Amniotic epithelial cell (primary cell): Measurements from ENCODE around the gene ISG20.
A peak's percentile ranks its signal among the peaks of the same experiment; 100 is the strongest.
"Not testable (repeated sequence)": the region's sequence is repeated elsewhere in the genome, so short reads cannot be mapped to it uniquely, and the experiment has no call there.

Experiments
- DNase-seq: peaks from one replicate; pipeline ENCODE4 v3.0.0-alpha.2; 2010; ENCODE audit warnings: low read depth

The ISG20 gene

DNA sequence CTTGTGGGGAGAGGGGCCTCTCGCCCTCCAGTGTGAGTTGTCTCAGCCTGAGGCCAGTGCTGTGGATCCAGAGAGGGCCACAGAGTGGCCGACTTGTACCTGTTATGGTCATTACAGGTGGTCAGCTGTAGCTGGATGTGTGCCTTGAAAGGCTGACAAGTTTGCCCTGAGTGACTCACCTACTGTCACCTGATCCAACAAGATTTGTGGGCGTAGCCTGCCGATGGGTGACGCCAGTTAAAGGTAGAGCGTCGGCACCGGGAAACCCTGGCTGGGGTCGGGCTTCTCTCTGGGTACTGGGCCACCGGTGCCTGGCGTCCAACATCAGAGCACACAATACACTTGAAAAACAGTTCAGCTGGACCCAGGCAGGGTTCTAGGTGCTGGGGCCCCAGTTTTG lies 2.8 kb upstream of the ISG20 start:
- no peak for DNase-seq

DNA sequence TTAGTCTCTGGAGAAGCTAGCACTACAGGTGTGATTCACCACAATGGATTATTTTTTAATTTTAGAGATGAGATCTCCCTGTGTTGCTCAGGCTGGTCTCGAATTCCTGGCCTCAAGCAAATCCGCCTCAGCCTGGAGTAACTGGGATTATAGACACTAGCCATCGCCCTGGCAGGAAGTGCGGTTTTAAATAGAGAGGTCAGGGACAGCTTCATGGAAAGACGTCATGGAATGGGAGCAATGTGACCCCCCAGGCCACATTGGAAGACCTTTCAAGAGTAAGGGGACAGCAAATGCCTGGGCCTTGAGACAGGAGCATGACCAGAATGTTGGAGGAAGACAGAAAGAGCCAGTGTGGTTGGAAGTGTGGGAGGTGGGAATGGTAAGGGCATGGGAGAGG lies 2.2 kb upstream of the ISG20 start:
- no peak for DNase-seq

DNA sequence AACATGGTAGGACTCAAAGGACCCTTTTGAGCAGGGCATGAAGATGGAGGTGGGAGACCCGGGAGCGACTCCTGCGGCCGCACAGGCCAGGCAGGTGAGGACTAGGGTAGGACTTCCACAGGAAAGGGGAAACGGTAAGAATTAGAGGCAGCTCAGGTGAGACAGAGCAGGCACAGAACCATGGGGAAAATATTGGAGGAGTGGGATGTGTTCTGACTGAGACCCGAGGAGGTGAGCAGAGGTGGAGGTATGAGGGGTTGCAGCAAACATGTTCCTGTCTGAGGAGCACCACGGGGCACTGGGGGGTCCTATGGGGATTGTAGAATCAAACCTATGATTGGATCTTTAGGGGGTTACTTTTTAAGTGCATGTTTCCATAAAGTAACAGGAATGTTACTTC lies 1.4 kb upstream of the ISG20 start:
- no peak for DNase-seq

DNA sequence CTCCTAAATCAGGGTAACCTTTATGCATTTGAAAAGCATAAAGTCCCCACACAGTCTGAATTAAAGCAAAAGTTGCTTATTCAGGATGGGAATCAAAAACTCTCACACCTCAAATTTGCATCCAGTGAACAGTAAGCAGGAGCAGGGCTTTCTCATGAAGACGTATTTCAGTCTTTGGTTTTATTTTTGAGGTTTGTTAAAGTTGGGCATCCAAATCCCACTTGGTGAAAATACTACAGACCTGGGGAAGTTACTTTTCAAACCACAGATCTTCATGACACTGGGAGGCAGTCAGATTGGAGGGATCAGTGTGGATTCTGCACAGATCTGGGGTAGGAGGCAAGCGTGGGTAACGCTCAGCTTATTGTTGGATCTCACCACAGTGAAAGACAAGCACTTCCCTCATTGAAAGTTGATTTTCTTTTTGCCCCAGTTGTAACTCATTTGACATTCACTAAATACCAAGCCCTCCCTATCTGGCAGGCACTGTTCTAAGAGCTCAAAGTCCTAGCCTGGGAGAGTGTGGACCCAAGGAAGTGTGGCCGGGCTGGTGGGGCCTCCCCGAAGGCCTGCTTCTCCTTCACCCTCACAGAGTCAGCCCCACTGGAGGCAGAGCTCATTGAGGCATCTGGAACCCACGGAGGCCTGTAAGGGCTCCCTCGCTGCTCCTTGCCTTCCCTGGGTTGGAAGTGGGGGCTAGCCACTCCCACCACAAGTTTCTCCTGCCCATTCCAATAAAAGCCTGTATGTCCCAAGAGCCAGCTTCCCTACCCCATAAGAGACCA lies 783 bp upstream of the ISG20 start:
- no peak for DNase-seq

DNA sequence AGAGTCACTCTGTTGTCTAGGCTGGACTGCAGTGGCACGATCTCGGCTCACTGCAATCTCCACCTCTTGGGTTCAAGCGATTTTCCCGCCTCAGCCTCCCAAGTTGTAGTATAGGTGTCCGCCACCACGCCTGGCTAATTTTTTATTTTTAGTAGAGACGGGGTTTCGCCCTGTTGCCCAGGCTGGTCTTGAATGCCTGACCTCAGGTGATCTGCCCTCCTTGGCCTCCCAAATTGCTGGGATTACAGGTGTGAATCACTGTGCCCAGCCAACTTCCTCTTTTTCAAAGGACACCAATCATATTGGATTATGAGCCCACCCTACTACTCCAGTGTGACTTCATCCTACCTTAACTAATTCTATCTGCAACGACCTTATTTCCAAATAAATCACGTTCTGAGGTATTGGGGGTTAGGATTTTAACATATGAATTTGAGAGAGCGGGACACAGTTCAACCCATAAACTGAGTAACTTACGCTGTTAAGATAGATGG lies 3.2 kb downstream of the ISG20 start:
- no peak for DNase-seq

DNA sequence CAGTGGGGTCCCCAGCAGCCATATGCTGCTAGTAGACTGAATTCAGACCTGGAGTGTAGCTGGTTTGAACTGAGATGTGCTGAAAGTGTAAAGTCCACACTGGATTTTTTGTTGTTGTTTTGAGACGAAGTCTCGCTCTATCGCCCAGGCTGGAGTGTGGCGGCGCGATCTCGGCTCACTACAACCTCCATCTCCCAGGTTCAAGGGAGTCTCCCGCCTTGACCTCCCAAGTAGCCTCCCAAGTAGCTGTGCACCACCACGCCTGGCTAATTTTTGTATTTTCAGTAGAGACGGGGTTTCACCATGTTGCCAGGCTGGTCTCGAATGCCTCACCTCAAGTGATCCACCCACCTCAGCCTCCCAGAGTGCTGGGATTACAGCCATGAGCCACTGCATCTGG lies 3.7 kb downstream of the ISG20 start:
- DNase-seq = not testable (repeated sequence)

DNA sequence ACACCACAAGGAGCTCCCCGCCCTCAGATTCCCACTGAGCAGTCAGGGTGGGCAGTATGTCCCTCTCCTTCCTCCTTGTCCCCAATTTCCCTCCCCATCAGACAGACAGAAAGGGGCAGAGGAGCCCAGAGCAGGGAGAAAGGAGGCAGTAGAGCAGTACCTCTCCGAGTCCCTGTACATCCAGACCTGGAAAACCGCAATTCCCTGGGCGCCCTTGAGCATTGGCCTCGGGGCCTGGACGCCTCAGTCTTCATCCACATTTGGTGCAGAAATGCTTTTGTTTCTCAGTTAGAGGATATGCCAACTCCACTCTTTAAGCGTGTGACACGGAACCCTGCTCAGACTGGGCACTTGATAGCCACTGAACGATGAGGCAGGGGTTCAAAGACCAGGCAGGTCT lies 5.9 kb downstream of the ISG20 start:
- no peak for DNase-seq

DNA sequence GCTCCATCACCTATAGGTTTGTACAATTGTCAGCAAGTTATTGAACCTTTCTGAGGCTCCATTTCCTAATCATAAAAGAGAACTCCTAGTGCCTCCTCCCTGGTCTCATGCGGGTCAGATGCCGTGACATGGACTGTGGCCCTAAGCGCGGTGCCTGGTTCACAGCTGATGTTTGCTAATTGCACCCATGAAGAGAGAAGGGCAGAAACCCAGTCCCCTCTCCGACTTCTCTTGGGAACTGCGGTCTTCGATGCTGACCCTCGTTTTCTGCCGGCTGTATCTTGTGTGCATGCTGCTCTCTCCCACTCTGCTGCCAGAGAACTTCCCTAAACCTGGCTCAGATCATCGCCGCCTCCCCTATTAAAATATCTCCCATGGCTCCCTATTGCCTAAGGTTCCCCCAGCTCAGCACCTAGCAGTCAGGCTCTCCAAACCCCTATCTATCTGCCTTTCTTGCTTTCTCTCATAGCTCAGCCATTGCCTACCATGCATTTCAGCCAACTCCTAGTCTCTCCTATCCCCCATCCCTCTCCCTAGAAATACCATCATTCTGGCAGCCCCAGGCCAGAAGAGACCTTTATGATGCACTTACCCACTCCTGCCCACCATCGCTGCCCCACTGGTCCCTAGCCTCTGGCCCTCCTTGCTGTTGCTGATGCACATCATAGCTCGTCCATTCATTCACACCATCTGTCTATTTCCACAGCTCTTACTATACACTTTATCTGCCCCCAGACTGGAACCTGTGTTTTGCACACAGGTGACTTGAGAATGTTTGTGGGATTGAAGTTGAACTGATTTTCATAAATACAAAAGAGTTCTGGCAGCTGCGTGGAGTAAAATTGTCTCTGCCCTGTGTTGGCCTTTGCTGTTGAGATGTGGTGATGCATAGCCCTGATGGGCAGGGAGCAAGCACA lies 6.6 kb downstream of the ISG20 start:
- no peak for DNase-seq

DNA sequence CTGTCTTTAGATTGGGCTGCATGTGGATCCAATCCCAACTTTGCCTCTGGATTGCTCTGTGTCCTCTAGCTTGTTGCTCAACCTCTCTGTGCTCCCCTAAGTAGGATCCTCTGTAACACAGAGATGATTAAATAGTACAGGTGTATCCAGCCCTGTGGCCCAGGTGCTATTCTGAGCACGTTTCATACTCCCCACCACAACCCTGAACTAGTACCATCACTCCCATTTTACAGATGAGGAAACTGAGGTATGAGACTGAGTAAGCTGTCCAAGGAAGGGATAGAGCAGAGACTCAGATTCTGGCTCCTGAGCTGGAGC lies 7.2 kb downstream of the ISG20 start:
- DNase-seq = no peak

DNA sequence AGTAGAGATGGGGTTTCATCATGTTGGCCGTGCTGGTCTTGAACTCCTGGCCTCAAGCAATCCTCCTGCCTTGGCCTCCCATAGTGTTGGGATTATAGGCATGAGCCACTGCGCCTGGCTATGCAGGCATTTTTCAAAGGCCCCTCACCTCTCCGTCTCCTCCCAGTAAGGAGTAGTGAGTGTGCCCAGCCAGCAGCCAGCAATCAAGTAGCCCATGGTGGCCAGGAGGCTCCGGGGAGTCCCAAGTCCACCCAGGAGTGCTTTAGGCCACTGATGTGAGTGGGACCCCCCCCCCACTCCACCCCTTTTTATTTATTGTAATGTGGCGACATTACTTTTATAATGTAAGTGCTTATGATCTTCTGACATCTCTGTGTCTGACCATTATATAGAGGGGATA lies 8.1 kb downstream of the ISG20 start:
- DNase-seq = no peak

DNA sequence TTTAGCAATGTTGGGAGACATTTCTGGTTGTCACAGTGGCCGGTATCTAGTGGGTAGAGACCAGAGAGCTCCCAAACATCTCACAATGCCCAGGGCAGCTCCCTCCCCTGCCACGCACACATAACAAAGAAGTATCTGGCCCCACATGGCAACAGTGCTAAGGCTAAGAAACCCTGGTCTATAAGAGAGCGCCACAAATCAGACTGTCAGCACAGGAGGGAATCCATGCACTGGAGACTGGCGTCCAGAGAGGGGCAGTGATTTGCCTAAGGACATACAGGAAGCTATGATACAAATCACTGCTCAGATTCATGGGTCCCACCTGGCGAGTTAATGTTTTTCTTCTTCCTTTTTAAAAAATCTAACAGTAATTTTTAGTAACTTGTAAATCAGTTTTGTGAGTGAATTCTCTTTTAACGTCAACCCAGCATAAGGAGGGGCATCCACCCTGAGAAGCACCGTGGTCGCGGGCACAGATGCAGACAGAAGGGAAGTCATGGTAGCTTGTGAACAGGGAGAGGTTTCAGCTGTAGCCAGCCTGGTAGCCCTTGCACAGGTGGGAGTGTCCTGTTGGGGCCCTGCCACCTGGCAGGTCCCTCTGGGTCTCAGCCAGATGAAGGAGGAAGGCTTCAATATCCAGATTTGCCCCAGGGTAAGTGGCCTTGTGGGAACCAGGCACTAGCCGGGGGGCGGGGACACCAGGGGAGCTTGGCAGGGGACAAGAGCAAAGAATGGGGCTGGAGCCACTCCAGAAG lies 8.7 kb downstream of the ISG20 start:
- DNase-seq = no peak

DNA sequence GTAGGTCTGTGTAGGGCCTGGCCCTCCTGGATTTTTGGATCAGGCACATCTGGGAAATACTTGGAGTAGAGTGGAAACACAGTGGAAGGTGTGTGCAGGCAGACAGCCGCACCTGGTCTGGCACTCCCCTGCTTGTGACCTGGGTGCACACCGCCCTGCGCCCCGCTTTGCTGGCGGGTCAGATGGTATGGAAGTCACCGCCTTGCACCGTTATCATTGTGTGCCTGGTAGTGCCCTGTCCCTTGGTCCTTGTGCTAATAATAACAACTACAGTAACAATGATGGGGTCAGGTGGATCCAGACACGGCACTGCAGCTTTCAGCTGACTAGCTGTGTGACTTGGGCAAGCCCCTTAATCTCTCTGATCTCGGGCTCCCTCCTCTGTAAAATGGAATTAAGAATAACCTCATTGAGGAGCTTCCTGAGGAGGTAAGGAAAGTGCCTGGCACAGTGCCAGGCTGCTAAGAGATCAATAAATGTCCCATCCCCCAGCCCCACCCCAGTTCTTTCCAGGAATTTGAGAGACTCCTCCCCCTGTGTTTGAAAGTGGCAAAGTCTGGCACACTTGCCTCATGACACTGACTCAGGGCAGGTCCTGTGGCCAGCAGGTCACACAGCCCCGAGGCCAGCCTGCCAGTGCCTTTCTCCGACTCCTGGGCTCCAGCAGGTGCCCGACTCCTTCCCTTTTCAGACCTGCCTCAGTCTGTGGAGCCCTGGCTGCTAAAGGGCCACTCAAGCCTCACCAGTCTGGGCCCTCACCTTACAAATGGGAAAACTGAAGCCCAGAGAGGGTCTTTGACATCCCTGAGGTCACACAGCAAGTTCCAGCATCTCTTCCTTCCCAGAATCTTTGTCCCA lies 9.8 kb downstream of the ISG20 start:
- DNase-seq = no peak

DNA sequence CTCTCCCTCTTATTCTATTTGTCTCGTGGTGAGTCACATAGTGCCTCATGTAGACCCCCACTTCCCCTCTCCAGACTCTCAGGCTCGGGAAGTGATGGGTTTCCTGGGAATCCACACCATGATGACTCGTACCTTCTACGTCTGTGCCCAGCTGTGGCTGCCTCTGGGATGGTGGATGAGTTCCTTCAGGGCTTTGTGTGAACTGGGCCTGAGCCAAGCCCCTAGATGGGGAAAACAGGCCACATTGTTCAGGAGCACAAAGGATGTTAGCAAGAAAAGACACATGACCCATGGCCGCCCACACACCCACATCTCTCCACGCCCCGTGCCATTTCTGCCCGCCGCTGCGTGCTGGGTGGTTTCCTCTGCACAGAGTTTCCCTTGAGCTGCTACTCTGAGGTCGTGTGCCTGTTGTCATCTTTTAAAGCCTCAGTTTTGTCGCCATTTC lies 10.5 kb downstream of the ISG20 start:
- peak; percentile 65 for DNase-seq

DNA sequence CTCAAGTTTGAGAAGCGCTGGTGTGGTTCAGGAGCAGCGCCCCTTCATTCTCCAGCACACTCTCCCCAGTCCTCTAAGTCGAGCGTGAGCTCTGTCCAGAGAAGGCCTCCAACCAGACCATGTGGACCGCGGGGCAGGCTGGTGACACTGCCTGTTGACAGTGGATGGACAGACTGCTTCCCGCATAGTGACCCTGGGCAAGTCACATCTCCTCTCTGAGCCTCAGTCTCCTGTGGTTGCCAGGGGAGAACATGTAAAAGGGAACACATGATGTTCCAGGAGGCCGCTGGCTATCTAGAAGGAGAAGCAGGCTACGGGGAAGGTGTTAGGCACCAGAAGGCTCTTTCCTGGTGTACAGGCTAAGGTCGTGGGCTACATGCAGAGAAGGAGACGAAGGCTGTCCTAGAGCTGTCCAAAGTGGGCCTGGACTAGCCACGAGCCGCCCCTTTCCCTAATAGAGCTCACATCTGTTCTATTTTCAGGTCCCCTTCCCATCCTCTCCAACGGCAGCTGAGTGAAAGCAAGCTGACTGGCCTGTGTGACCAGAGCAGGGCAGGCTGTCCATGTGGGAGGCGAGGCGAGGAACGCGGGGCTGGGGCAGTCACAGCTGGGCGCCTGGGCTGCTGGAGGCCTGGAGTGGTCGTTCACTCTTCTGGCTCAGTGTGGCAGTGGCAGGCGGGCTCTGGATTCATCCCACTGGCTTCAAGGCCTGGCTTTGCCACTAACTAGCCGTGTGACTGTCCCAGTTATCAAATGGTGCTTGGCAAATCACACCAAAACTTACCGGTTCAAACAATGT lies 11.1 kb downstream of the ISG20 start:
- DNase-seq = no peak

DNA sequence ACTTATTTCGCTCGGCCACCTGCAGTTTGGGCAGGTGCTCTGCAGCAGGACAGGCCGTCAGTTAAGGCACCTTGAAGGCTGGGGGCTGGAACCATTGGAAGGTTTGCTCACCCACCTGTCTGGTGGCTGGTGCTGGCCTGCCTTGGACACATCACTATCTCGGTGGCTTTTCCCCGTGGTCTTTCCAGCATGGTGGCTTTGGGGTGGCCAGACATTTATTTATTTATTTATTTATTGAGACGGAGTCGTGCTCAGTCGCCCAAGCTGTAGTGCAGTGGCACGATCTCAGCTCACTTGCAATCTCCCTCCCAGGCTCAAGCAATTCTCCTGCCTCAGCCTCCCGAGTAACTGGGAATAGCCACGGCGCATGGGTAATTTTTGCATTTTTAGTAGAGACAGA lies 11.7 kb downstream of the ISG20 start:
- no peak for DNase-seq

DNA sequence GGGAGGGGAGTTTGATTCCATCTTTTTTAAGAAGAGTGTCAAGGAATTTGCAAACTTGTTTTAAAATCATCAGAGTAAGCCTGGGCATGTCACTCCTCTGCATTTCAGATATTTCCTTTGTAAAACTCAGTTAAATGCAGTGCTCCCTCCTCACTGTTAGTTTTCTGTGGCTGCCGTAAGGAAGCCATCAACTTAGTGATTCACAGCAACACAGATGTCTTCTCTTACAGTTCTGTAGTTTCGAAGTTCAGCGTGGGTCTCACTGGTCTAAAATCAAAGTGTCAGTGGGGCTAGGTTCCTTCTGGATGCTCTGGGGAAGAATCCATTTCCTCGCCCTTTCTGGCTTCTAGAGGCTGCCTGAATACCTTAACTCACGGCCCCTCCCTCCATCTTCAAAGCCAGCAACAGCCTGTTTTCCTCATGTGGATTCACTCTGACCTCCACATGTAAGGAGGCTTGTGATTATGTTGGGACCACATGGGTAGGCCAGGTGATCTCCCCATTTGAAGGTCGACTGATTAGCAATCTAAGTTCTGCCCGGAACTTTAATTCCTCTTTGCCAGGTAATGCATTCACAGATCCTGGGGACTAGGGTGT lies 12.4 kb downstream of the ISG20 start:
- no peak for DNase-seq

DNA sequence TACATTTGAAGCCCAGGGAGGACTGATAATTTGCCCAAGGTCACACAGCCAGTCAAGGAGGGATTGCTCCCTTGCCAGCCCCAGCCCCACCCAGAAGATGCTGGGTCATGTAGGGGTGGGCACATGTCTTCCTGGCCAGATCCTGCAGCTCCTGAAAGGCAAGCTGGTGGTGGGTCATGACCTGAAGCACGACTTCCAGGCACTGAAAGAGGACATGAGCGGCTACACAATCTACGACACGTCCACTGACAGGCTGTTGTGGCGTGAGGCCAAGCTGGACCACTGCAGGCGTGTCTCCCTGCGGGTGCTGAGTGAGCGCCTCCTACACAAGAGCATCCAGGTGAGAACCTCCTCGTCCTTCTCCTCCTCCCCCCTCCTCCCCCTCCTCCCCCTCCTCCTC lies 13.2 kb downstream of the ISG20 start:
- no peak for DNase-seq

DNA sequence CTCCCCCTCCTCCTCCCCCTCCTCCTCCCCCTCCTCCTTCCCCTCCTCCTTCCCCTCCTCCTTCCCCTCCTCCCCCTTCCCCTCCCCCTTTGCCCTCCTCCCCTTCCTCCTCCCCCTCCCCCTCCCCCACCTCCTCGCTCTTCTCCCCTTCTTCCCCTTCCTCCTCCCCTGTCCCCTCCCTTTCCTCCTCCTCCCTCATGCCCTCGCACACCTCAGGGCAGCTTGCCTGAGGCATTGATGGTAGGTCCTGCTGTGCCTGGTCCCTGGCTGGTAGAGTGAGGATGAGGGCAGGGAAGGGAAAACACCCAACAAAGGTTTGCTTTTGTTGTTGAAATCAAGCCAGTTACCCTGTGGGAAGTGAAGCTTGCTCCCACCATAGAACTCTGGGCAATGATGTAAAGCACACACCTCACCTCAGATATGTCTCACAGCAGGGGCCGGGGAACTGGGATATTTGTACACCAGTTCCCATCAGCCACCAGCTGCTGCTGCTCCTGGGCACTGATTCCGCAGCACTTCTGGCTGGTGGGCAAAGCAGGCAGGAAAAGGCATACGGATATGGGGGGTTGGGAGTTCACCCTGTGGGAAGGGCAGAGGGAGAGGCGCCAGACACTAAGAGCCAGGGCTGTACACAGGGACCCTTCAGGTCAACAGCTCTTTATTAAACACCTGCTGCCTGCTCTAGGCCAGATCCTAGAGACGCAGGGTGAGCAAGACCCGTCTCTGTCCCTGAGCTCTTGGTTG lies 13.8 kb downstream of the ISG20 start:
- DNase-seq = no peak

DNA sequence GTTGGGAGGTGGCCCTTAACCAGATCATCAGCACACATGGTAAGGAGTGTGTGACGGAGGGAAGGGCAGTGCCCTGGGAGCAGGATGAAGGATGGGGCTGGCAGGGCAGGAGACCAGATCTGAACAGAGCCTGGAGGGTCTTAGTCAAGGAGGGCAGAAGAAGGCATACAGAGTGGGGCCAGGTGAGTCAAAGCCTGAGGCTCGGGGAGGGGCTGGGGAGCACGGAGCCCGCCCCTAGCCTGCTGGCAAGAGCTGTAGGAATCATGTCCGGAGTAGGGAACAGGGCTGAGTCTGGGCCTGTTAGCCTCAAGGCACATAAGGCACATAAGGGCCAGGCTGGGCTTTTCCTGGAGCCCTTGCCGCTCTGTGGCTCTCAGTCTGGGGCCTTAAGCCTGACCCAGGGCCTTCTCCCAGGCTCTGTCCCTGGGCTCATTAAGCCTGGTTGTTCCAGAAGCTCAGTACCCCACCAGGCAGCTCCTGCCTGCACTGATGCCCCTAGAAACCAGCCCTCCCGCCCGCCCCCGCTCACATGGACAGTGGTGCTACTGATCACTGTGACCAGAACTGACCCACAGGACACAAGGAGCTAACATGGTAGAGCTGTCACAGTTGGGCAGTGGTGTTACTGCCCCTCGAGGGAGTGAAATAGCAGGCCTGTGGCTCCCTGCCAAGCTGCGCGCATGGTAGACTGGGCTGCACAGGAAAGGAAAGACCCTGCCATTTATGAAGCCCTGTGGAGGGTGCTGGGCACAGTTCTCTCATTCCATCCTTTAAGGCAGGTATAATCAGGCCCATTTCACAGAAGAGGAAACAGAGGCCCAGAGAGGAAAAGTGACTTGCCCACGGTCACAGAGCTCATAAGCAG lies 14.6 kb downstream of the ISG20 start:
- DNase-seq = no peak
